Raji (cell line): ENCODE measurements around the gene CDK18.

ENCODE experiments used
- POLR2A ChIP-seq: IDR thresholded peaks from 2 replicates; pipeline ENCODE4 v1.6.1; 2011; ENCODE audit warnings: low read depth, low read length, control low read depth; ENCODE audit not compliant: insufficient read depth

Gene CDK18

DNA sequence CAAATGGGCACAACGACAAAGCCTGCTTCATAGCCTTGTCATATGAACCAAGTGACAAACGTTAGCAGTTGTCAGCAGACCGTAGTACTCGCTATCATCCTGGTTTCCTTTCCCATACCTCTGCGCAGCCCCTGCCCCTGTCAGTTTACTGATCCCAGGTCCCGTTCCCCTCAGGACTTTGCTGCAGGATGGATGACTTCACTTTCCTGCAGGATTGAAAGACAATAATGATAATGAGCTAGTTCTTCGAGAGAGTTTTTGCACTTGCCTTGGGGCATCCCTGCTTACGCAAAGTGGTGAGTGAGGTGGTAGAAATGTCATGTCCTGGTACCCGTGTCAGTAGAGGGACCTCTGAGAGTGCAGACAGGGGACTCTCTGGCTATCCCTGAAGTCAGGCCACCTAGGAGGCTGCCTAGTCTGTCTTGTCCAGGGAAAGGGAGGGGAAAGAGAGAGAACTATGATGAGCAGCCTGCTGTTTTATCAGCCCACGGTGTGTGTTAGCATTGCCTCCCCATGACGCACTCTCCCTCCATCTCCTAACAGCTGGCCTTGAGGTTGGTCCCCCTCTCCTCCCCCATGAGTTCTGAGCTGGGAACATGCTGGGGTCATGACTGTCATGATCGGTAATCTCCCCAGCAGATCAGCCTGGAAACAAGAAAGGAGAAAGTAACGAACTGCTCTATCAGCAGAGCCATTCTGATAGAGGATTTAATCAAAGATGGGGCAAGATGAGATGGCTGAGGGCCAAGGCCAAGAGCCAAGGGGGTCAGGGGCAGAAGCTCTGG lies 73.6 kb downstream of the CDK18 start:
- TF ChIP-seq POLR2A = no peak

GRCh38 chr1:205578780-205579571 lies 74.5 kb downstream of the CDK18 start:
- no peak for TF ChIP-seq POLR2A

- TF ChIP-seq POLR2A = no peak
Measured at GRCh38 chr1:205579711-205580110, 75.2 kb downstream of the CDK18 start.

DNA sequence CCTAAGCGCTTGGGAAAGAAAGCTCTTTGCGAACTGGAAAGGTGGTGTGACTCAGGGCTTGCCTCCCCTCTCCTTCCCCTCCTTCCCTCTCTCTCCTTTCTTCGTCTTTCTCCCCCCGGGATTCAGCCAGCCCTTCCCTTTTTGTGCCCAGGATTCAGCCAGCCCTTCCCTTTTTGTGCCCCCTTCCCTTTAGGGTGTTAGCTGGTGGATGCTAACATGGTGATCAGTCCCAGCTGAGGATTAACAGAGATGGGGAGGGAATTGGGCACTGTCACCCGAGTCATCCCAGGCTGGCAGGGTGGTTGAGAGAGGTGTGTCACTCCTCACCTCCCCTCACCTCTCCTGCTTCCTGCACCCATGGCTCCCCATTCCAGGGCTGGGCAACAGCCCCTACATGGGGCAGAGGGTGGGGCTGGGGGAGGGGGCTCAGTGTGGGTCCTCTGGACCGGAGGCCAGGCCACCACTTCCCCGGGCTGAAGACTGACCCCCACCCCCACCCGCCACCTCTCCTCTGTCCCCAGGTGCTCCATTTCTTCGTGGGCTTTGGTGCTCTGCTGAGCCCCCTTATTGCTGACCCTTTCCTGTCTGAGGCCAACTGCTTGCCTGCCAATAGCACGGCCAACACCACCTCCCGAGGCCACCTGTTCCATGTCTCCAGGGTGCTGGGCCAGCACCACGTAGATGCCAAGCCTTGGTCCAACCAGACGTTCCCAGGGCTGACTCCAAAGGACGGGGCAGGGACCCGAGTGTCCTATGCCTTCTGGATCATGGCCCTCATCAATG lies 75.9 kb downstream of the CDK18 start:
- no peak for TF ChIP-seq POLR2A

DNA sequence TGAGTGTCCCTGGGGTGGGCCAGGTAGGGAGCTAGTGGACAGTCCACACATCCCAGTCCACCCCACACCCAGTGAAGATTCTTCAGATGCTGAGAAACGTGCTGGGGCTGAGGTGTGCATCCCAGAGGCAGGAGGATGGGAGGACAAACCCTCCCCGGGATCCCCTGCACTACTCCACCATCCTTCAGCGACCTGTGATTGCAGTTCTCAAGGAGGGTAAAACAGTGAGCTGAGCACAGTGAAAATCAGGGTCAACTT lies 76.4 kb downstream of the CDK18 start:
- TF ChIP-seq POLR2A = no peak

DNA sequence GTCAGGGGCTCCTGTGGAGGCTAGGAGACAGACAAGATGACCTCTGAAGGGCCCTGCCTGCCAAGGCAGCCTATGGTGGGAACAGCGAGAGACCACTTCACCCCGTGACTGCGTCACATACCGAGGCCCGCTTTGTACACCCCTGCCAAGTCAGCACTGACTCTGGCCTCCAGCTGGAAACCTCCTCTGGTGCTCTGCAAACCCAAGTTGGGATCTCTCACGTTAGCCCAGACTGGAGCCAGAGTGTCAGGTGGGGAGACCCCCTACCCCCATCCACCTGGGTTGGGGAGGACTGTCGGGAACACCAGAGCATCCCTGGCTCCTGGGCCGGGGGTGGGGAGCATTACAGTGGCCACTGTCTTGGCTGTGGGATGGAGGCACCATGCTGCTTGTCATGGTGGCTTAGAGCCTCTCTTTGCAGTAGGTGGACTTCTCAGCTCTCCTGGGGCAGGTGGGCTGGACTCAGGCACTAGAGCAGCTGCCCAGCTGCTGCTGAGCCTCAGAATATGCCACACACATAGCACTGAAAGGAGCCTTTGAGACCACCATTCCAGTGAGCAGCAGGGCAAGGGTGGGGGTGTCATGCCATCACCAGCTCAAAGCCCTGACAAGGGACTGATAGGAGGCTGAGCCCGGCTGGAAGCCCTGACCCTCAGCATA lies 77.0 kb downstream of the CDK18 start:
- no peak for TF ChIP-seq POLR2A

- no peak for TF ChIP-seq POLR2A
Measured at GRCh38 chr1:205582046-205582445, 77.6 kb downstream of the CDK18 start.
